ENCODE data around the gene PHOSPHO2. TPM values are rescaled to one million over a fixed set of nuclear protein-coding genes. Genes with fewer than 3 reads are reported as not detected.

PHOSPHO2 gene
- total RNA-seq, 4 donors from 2014 or later: 1.9 to 4.6 (median 3.3) TPM

DNA sequence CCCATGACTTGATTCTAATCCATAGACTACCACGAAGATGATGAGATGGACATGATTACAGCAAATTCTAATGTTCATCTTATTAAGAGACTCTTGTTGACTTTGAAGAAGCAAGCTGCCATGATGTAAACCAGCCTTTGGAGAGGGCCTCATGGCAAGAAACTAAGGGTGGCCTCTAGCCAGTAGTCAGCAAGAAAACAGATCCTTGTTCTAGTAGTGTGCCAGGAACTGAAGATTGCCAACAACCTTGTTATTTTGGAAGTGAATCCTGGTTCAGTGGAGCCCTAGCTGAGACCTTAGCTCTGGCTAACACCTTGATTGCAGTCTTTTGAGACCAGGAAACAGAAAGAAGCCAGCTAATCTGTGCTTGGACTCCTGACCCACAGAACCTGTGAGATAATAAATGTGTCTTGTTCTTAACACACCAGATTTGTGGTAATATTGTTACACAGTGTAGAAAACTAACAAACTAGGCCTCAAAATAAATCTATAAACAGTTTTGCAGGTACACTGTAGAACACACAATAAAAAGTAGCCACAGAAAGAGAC is 10.0 kb downstream of the PHOSPHO2 start:
- Histone ChIP-seq H3K27ac (no peak overlapping the region), H3K4me3 (no peak overlapping the region), H3K9me3 (no peaks in the 10 kb centered on the region), H3K4me1 (no peaks in the 10 kb centered on the region), H3K27me3 (no peaks in the 10 kb centered on the region), H3K36me3 (peaks cover 0 to 7% (median 0%) of the 10 kb centered on the region in 3 donors)
- TF ChIP-seq, protein P1, sequence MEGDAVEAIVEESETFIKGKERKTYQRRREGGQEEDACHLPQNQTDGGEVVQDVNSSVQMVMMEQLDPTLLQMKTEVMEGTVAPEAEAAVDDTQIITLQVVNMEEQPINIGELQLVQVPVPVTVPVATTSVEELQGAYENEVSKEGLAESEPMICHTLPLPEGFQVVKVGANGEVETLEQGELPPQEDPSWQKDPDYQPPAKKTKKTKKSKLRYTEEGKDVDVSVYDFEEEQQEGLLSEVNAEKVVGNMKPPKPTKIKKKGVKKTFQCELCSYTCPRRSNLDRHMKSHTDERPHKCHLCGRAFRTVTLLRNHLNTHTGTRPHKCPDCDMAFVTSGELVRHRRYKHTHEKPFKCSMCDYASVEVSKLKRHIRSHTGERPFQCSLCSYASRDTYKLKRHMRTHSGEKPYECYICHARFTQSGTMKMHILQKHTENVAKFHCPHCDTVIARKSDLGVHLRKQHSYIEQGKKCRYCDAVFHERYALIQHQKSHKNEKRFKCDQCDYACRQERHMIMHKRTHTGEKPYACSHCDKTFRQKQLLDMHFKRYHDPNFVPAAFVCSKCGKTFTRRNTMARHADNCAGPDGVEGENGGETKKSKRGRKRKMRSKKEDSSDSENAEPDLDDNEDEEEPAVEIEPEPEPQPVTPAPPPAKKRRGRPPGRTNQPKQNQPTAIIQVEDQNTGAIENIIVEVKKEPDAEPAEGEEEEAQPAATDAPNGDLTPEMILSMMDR (IDR thresholded peaks at IDR 0.05): no peak
- TF ChIP-seq POLR2A (IDR thresholded peaks at IDR 0.05): no peak
- no peak for DNase-seq
- 88% methylated on average over 1 of the region's 1 CpG for WGBS, 2 donors
- intact Hi-C loops (cut with DNase I): no loop called here

DNA sequence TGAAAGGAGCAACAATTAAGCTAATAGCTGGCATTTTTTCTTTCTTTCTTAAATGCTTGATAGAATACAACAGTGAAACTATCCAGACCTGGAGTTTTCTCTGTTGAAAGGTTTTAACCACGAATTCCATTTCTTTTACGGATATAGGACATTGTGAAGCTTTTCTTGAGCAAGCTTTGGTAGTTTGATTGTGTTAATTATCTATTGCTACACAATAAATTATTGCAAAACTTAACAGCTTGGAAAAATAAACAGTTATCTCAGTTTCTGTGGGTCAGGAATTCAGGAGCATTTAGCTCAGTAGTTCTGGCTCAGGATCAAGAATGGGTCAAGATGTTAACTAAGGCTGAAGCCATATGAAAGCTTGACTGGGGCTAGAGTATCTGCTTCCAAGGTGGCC is 11.7 kb downstream of the PHOSPHO2 start:
- no peaks in the 10 kb centered on the region for H3K4me1 ChIP-seq
- DNase-seq: no peak
- intact Hi-C loops (cut with DNase I): no loop called here
- no peaks in the 10 kb centered on the region for H3K27me3 ChIP-seq
- peaks cover 0 to 2% (median 0%) of the 10 kb centered on the region in 3 donors for H3K36me3 ChIP-seq
- WGBS, 2 donors: 81 to 82% methylated on average over 2 of the region's 2 CpGs
- no peak overlapping the region for H3K27ac ChIP-seq
- no peaks in the 10 kb centered on the region for H3K9me3 ChIP-seq
- no peak overlapping the region for H3K4me3 ChIP-seq
- TF ChIP-seq, protein P1 (IDR thresholded peaks at IDR 0.05): no peak
- no peak for TF ChIP-seq POLR2A (IDR thresholded peaks at IDR 0.05)

DNA sequence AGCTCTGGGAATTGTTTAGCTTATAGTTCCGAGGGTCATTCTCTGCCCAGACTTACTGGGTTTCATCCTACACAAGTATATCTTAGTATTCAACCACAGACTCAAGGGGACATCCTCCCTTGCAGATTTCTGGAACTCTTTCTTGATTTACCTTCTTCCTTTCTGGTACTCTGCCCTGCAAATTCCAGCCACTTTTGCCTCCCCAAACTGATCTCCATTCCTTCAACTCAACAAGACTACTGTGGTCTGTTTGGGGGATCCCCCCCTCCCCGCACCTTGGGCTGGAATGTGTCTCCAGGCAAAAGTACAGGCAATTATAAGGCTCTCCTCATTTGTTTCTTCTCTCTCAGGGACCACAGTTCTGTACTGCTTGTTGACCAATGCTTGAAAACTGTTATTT is 13.4 kb downstream of the PHOSPHO2 start:
- Histone ChIP-seq H3K36me3 (no peaks in the 10 kb centered on the region), H3K27ac (no peak overlapping the region), H3K9me3 (no peaks in the 10 kb centered on the region), H3K4me1 (no peaks in the 10 kb centered on the region), H3K4me3 (no peak overlapping the region), H3K27me3 (no peaks in the 10 kb centered on the region)
- WGBS, 2 donors: 65 to 93% methylated on average over 2 of the region's 2 CpGs
- no peak for DNase-seq
- intact Hi-C loops (cut with DNase I): no loop called here
- TF ChIP-seq POLR2A (IDR thresholded peaks at IDR 0.05): no peak
- TF ChIP-seq, protein P1 (IDR thresholded peaks at IDR 0.05): no peak

DNA sequence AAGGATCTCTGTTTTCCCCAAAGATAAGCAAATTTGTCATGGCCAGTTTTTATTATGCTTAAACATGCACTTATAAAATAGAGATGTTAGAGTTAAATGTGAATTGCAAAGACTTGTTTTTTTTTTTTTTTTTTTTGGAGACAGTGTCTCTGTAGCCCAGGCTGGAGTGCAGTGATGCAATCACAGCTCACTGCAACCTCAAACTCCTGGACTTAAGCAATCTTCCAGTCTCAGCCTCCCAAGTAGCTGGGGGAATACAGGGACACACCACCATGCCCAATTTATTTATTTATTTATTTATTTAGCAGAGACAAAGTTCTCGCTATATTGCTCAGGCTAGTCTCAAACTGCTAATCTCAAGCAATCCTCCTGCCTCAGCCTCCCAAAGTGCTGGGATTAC is 15.1 kb downstream of the PHOSPHO2 start:
- Histone ChIP-seq H3K36me3 (no peaks in the 10 kb centered on the region), H3K27ac (no peak overlapping the region), H3K4me1 (no peaks in the 10 kb centered on the region), H3K9me3 (no peaks in the 10 kb centered on the region), H3K27me3 (no peaks in the 10 kb centered on the region), H3K4me3 (no peak overlapping the region)
- intact Hi-C loops (cut with DNase I): no loop called here
- 100% methylated on average over 1 of the region's 1 CpG for WGBS, 2 donors
- TF ChIP-seq POLR2A (IDR thresholded peaks at IDR 0.05): no peak
- TF ChIP-seq, protein P1 (IDR thresholded peaks at IDR 0.05): no peak
- no peak for DNase-seq

DNA sequence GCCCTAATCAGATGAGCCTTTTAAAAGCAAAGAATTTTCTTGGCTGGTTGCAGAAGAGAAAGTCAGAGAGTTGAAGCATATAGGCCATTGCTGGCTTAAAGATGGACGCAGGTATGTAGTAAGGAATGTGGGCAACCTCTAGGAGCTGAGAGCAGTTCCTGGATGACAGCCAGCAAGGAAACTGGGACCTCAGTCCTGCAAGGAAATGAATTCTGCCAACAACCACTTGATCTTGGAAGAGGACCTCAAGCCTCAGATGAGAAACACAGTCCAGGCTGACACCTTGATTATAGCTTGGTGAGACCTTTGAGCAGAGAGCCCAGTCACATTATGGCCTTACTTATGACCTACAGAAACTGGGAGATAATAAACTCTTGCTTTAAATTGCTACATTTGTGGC is 15.7 kb downstream of the PHOSPHO2 start:
- no peak overlapping the region for H3K4me3 ChIP-seq
- DNase-seq: no peak
- WGBS, 2 donors: 100% methylated on average over 1 of the region's 1 CpG
- TF ChIP-seq POLR2A (IDR thresholded peaks at IDR 0.05): no peak
- TF ChIP-seq, protein P1 (IDR thresholded peaks at IDR 0.05): no peak
- intact Hi-C loops (cut with DNase I): no loop called here
- H3K4me1 ChIP-seq: peaks cover 1 to 3% (median 3%) of the 10 kb centered on the region in 3 donors
- H3K9me3 ChIP-seq: no peaks in the 10 kb centered on the region
- no peaks in the 10 kb centered on the region for H3K36me3 ChIP-seq
- no peaks in the 10 kb centered on the region for H3K27me3 ChIP-seq
- H3K27ac ChIP-seq: no peak overlapping the region

Data from esophagus squamous epithelium (tissue), 5 donors.